ENCODE measurements around the gene CHDH.

Gene CHDH

GRCh38 chr3:53884623-53885022, 38.4 kb upstream of the CHDH start:
- TF ChIP-seq TAF1 (IDR thresholded peaks at IDR 0.05; ENCODE audit: low read depth) (no peak), MAX (IDR thresholded peaks at IDR 0.05) (no peak), CREB1 (IDR thresholded peaks at IDR 0.05; ENCODE audit: low read depth) (no peak)

GRCh38 chr3:53883008-53883407, 36.8 kb upstream of the CHDH start:
- TF ChIP-seq ZBTB7A (IDR thresholded peaks at IDR 0.05; ENCODE audit: low read depth), result no peak
- no peak for TF ChIP-seq USF1 (IDR thresholded peaks at IDR 0.05)
- TF ChIP-seq TEAD4 (IDR thresholded peaks at IDR 0.05), result no peak
- TF ChIP-seq EP300 (IDR thresholded peaks at IDR 0.05; ENCODE audit: borderline replicate concordance), result no peak
- TF ChIP-seq EGR1 (IDR thresholded peaks at IDR 0.05), result no peak
- TF ChIP-seq TAF1 (IDR thresholded peaks at IDR 0.05; ENCODE audit: low read depth), result no peak
- TF ChIP-seq YY1 (IDR thresholded peaks at IDR 0.05; ENCODE audit: low read depth), result no peak
- TF ChIP-seq FOXM1 (IDR thresholded peaks at IDR 0.05; ENCODE audit: borderline replicate concordance, low read depth), result no peak
- no peak for TF ChIP-seq CEBPB (IDR thresholded peaks at IDR 0.05)
- TF ChIP-seq MAX (IDR thresholded peaks at IDR 0.05), result no peak
- no peak for TF ChIP-seq REST (IDR thresholded peaks at IDR 0.05; ENCODE audit: low read depth)
- TF ChIP-seq TCF12 (IDR thresholded peaks at IDR 0.05; ENCODE audit: low read depth), result no peak
- TF ChIP-seq CREB1 (IDR thresholded peaks at IDR 0.05; ENCODE audit: low read depth), result no peak
- no peak for TF ChIP-seq NFIC (IDR thresholded peaks at IDR 0.05)
- TF ChIP-seq RAD21 (IDR thresholded peaks at IDR 0.05; ENCODE audit: low read depth), result no peak

GRCh38 chr3:53881691-53882593, 35.7 kb upstream of the CHDH start, which contains the start of gene ACTR8:
TSS of gene ACTR8 (minus strand) at chr3:53882152. CDS start at chr3:53882101, 51 bp downstream.
- TF ChIP-seq YY1 (IDR thresholded peaks at IDR 0.05; ENCODE audit: low read depth) (peak; percentile 97), USF1 (IDR thresholded peaks at IDR 0.05) (no peak), TAF1 (IDR thresholded peaks at IDR 0.05; ENCODE audit: low read depth) (peak; percentile 91), EGR1 (IDR thresholded peaks at IDR 0.05) (peak; percentile 40; the same call in 1 of the 2 replicates), FOXM1 (IDR thresholded peaks at IDR 0.05; ENCODE audit: borderline replicate concordance, low read depth) (no peak), REST (IDR thresholded peaks at IDR 0.05; ENCODE audit: low read depth) (no peak)

- TF ChIP-seq YY1 (IDR thresholded peaks at IDR 0.05; ENCODE audit: low read depth), result no peak
- no peak for TF ChIP-seq USF1 (IDR thresholded peaks at IDR 0.05)
- TF ChIP-seq REST (IDR thresholded peaks at IDR 0.05; ENCODE audit: low read depth), result no peak
- TF ChIP-seq RAD21 (IDR thresholded peaks at IDR 0.05; ENCODE audit: low read depth), result no peak
- TF ChIP-seq FOXM1 (IDR thresholded peaks at IDR 0.05; ENCODE audit: borderline replicate concordance, low read depth), result no peak
- no peak for TF ChIP-seq NFIC (IDR thresholded peaks at IDR 0.05)
- no peak for TF ChIP-seq TAF1 (IDR thresholded peaks at IDR 0.05; ENCODE audit: low read depth)
- no peak for TF ChIP-seq EP300 (IDR thresholded peaks at IDR 0.05; ENCODE audit: borderline replicate concordance)
- TF ChIP-seq EGR1 (IDR thresholded peaks at IDR 0.05), result no peak
- no peak for TF ChIP-seq CREB1 (IDR thresholded peaks at IDR 0.05; ENCODE audit: low read depth)
- no peak for TF ChIP-seq MAX (IDR thresholded peaks at IDR 0.05)
- TF ChIP-seq ZBTB7A (IDR thresholded peaks at IDR 0.05; ENCODE audit: low read depth), result no peak
- TF ChIP-seq CEBPB (IDR thresholded peaks at IDR 0.05), result no peak
- no peak for TF ChIP-seq TEAD4 (IDR thresholded peaks at IDR 0.05)
- no peak for TF ChIP-seq TCF12 (IDR thresholded peaks at IDR 0.05; ENCODE audit: low read depth)
Observed at GRCh38 chr3:53880396-53881345, 34.5 kb upstream of the CHDH start.
